NCI-H1930 (cell line): ENCODE data around the gene SEC63.
A peak's percentile ranks its signal among the peaks of the same experiment; 100 is the strongest.
"Not testable (repeated sequence)": the region's sequence is repeated elsewhere in the genome, so short reads cannot be mapped to it uniquely, and the experiment has no call there.

Experiments used
- DNase-seq, 2 experiments: peaks; one replicate each; lab custom pipeline; 2025; lab: John Stamatoyannopoulos, UW

SEC63 gene

DNA sequence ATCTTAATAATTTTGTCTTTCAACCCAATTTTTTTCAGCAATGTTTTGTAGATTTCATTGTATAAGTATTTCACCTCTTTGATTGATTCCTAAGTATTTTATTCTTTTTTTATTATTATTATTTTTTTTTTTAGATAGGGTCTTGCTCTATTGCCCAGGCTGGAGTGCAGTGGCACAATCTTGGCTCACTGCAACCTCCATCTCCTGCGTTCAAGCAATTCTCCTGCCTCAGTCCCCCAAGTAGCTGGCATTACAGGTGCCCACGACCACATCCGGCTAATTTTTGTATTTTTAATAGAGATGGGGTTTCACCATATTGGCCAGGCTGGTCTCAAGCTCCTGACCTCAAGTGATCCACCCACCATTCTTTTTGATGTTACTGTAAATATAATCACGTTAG lies 97.0 kb downstream of the SEC63 start:
- DNase-seq, result not testable (repeated sequence)

DNA sequence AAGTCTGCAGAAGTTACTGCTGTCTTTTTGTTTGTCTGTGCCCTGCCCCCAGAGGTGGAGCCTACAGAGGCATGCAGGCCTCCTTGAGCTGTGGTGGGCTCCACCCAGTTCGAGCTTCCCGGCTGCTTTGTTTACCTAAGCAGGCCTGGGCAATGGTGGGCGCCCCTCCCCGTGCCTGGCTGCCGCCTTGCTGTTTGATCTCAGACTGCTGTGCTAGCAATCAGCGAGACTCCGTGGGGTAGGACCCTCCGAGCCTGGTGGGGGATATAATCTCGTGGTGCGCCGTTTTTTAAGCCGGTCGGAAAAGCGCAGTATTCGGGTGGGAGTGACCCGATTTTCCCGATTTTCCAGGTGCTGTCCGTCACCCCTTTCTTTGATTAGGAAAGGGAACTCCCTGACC lies 97.9 kb downstream of the SEC63 start:
- not testable (repeated sequence) for DNase-seq

DNA sequence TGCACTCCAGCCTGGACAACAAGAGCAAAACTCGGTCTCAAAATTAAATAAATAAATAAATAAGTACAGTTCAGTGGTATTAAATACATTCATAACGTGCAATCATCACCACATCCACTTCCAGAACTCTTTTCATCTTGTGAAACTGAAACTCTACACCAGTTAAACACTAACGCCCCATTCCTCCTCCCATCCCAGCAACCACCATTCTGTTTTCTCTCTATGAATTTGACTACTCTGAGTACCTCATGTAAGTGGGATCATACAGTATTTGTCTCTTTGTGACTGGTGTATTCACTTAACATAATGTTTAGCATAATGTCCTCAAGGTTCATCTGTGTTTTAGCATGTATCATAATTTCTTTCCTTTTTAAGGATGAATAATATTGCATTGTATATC lies 104.8 kb downstream of the SEC63 start:
- DNase-seq, result no peak

DNA sequence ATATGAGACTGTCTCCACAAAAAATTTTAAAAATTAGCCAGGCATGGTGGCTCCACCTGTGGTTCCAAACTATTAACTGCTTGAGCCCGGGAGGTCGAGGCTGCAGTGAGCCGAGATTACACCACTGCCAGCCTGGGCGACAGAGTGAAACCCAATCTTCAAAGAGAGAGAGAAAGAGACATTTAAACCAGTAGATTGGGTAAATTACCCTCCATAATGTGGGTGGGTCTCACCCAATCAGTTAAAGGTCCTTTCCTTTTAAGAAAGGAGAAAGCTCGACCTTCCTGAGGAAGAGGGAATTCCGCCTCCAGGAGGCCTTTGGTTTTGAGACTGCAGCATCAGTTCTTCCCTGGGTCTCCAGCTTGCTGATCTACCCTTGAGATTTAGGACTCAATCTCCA lies 108.7 kb downstream of the SEC63 start:
- DNase-seq, result no peak

DNA sequence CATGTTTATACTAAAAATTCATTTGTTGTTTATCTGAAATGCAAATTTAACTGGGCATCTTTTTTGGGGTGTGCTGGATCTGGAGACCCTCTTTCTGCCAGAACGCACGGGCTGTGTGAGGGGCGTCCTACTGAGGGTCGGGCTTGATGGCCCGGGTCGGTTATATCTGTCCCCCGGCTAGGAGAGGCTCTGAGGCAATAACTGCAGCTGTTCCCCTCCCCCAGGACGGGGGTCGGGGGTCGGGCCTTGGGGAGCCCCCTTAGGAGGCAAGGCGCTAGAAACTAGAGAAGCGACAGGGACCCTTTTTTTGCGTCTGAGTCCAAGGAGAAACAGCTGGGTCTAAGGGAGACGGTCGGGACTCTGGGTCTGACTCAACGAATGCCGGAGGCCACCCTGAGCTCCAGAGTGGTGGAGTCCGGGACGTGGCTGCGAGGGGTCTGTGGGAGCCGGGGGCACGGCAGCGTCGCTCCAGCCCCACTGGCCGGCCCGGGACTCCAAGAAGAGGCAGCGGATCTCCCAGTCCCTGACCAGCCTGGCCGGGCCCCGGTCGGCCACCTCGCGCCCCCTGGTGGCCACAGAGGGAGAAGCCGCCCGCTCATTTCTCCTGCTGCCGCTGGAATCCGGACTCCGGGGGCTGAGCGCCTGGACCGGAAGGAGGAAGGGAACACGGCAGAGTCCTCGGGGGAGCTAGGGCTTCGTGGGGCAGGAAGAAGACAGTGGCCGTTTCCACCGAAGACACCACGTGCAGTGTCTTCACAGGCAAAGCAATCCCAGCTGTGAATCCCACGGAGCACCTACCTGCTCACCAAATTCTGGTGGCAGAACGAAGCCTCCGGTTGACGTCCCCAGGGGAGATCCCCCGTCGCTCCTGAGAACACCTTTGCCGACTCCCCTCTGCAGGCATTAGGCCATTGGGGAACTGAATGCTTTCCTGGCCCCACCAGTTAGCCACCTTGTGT lies 109.9 kb downstream of the SEC63 start:
- peak; percentile 74 to 75 for DNase-seq

DNA sequence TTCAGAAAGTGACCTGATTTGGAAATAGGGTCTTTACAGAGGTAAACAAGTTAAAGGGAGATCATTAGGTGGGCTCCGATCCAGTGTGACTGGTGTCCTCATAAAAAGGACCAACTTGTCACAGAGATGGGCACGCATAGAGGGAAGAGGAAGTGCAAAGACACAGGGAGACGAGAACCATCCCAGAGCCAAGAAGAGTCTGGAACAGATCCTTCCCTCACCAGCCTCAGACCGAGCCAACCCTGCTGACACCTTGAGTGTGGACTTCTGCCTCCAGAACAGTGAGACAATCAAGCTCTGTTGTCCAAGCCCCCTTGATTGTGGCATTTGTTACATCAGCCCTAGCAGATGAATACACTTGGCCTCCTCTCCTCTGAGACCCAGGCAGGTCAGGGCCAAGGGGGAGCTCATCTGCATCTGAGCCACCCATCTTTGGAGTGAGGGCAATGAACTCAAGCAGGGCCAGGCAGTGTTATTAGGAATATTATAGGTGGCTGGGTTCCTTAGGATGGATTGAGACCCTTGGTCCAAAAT lies 111.7 kb downstream of the SEC63 start:
- DNase-seq, result no peak

DNA sequence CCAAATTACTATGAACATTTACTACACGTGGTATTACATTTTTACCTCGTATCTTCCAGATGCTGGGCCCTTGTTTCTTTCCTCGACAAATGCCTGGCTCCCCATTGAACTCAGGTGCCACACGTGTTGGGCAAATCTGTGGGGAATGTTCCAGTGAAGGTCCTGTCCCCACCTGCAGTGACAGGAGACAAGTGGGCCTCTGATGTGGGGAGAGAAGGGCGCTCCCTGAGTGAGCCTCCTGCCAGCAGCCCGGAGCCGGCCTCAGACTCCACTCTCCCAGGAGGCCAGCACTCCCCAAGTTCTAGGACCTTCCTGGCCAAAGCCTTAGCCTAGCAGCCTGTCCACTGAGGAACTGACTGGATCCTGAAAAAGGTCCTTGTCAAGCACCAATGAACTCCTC lies 112.2 kb downstream of the SEC63 start:
- no peak for DNase-seq

DNA sequence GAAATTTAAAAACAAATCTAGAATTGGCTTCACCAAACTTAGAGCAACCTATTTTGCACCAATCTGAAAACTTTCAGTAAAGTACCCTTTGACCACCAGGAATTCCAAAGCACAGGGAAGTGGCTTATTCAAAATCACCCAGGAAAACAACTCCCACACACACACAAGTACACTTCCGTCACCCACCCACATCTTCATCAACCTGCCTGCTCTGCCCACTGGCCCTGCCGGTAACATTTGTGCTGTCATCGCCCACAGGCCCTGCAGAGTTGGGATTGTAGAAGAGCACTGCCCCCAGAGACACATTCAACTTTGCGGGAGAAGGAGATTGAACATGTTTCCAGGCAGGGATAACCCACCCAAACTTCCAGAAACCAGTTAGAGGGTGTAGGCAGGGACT lies 114.6 kb downstream of the SEC63 start:
- no peak for DNase-seq

DNA sequence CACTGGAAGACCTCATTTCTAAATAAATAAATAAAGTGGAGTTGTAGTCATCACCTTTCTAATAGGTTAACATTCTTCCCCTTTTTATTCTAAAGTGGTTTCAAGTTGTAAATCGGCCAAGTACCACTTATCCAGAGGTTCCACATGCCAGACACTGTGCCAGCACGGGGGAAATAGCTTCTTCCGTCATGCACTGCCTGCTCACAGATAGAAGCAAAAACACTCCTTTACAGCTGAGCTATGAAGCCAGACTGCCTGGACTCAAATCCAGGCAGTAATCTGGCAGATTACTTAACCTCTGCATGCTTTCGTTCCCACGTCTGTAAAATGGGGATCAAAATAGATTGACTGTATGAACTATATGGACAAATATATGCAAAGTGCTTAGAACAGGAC lies 116.7 kb downstream of the SEC63 start:
- no peak for DNase-seq

DNA sequence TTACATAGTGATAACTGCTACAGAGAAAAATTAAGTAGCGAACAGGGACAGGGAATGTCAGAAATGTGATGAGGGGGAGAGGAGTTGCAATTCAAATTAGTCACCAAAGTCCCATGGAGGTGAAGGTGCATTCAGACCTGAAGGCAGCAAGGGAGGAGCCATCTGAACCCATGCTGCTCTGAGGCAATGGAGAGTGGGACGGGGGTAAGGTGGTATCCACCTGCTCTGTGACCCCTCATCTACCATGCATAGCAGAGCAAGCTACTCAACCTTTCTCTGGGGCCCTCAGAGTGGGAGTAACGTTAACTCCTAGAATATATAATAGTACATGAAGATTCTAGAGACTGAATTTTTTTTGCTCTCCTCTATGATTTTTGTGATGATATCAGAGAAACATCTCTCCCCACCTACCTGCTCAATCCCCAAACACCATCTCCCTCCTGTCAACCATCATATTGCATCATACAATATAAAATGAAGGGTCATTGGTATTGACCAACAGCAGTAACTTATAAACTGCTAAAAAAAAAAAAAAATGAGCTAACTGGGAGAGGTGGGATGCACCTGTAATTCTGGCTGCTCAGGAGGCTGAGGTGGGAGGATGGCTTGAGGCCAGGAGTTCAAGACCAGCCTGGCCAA lies 117.3 kb downstream of the SEC63 start:
- DNase-seq, result no peak

DNA sequence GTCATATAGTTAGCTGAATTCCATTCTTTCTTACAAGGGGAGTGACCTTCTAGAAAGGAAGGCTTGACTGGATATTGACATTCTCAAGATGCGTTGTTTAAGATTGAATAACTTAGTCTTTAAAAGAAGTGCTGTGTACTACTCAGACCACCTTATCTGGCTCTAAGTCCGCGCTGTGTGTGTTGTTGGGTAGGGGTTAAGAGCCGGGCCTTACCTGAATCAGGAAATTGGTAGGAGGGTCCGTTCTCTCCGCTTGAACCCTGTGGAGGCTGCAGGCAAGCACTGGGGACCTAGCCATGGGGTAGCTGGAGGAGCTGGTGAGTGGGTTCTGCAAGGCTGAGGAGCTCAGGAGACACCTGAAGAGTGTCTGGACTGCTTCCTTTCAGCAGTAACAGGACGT lies 124.9 kb downstream of the SEC63 start:
- DNase-seq, result no peak

DNA sequence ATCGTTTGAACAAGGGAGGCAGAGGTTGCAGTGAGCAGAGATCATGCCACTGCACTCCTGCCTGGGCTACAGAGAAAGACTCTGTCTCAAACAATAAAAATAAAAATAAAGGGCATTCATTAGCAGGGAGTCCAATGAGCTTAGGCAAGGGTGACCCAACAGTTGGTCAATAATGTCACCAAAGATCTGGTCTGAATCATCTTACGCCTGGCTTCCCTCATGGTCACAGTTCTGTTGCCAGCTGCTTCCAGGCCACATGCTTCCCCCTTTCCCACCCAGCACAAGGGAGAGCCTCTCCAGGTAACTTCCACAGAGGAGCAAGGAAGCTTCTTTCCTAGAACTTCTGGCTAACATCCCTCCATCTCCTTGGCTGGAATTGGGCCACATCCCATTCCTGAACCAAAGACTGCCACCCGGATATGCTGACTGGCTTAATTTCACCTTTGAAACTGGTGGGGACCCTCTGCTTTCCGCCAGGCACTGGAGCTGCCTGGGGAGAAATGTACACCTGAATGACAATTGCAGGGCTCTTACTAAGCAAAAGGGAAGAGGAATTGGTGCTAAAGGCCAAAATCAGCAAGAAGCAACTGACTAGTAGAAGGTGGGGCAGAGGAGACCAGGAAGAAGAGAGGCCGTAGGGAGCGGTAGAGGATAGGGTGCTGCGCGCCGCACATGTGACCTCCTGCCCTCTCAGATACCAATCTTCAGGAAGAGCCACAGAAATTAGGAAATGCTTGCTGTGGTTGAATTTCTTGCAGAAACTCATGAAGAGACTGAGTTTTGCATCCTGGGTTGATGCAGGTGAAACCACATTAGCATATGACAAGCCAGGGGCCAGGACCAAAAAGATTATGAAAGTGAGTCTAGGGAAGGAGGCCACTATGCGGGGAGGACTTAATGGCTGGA lies 125.6 kb downstream of the SEC63 start:
- DNase-seq, result no peak

DNA sequence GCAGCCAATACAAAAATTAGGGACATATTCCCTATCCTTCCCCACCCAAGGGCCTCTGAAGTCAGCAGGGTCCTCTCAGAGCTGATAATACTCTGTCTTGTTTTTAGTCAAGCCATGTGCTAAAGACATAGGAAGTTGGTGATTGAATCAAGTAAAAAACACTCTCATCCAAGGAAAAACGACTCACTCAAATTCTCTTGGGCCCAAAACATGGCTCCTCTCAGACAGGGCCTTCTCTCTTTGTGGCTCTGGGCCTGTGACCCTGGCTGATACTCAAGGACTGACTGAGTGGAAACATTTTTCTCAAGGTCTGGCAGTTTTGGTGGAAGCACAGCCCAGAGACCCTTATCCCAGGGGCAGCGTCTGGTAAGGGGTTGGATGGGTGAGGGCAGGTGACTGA lies 127.9 kb downstream of the SEC63 start:
- no peak for DNase-seq

DNA sequence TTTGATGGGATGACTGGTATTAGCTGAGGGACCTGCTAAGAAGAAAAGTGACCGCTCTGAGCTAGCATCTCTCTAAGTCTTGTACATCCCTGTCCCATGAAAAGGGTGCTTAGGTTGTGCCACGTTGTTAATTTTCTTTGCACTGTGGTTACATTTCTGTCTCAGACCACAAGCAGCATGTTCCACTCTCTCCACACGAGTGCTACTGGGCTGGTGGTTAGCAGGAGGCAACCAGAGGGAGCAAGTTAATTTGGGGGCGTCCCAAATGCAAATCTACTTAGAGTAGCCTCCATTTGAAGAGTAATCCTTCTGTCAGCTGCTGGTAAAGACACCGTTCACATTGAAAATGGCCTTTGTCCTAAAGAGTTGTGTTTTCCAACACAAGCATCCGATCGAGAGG lies 130.5 kb downstream of the SEC63 start:
- no peak for DNase-seq

DNA sequence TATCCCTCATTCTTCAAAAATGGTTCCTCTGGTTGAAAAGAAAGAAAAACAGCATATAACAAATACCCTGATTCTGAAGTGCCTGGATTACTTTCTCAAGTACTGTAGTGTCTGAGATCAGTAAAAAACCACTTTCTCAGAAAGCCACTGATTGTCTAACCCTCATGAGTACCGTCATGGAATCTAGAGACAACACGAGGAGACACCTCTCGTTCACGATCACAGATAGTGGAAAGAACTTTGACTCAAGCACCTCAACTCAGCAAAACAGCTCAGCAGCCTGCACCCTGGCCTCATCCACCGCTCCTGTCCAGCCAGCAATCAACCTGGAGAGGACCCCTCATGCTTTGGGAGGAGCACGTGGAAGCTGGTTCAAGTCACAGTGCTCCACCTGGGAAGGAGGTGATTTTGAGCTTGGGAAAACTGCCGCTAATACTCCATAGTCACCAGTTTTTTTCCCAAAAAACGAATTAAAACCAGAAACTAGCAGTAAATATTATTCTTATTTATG lies 134.9 kb downstream of the SEC63 start:
- DNase-seq, result no peak

DNA sequence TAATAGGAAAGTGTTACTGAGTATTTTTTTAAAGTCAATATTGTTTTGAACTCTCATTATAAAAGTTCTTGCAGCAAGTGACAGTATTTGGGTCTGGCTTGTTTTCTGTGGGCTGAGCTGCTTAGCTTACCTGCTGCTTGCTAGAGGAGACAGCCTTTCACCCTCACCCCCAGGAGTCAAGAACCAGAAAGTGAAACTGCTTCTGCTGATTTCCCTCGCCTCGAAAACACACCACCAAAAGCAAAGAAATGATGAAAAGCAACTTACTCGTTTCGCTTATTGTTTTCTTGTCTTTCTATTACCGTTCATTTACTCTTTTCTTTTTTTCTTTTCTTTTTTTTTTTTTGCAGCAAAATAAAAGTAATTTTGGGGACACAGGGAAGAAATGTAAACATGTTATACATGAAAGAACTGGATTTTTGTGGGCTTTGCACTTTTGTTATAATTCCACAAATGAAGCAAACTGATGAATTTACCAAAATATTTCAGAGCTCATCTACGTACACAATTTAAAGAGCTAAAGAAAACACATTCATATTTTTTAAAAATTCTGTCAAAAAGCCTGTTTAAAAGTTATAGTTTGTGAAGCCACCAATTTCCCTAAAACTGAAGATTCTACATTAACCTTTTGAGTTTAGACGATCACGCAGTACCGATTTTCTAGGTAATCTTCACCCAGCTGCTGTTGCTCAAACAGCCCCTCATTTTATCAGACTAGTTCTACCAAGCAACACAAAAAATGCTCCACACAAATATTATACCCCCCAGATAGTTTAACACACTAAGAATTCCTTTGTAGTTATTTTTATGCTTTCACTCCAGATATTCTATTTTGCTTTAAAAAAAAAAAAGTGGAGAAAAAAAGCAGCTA lies 135.6 kb downstream of the SEC63 start:
- no peak for DNase-seq

DNA sequence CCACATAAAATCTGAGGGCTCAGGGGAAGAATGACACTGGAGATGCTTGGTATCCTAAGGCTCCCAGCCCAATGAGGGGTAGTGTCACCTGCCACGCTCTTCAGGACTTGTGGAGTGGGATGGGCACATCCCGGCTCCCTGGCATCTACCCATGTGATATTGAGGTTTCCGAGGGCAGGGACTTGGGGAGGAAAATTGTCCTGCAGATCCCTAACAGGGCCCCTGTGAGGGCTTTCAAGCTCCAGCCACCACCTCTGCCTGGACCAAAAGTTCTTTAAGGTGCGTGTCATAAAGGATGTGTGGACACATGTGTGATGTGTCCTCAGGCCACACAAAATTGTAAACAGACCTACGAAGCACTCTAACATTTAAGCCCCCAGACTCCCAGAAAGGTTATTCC lies 136.4 kb downstream of the SEC63 start:
- no peak for DNase-seq

DNA sequence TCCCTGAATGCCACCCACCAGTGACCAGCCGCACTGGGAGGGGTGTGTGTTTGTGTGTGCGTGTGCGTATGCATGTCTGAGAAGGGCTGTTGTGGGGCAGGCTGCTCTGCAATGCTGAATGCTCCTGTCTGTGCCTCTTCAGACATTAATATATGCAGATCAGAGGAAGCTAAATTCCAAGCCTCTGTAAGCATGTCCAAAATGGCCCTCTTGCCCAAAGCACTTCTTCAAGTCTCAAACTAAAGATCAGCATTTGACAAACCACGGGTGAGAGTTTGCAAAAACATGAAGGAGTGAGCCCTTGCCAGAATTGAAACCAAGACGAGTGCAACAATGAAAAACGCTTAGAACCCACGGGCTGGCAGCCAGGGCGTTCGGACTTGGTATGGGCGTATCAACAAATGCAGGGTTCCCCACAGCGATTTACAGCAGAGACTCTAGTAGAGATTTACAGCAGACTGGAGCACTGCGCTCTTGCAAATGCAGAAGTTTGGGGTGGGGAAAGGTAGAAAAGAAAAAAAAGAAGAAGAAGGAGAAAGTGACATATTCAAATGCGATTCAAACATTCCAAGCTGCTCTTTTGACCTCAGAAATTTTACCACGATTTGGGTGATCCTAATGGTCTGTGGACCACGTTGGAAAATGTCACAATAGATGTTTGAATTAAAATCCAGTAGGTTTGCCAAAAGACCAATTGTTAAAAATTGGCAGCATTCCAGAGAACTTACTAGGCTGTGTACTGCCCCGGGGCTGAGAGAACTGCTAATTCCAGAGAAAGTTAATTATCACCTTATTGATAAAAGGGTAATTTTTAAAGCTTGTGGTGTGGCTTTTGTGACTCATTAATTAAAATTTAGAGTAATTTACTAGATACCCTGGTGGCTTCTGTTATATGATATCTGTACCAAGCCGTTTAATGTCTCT lies 137.4 kb downstream of the SEC63 start:
- DNase-seq, result no peak

DNA sequence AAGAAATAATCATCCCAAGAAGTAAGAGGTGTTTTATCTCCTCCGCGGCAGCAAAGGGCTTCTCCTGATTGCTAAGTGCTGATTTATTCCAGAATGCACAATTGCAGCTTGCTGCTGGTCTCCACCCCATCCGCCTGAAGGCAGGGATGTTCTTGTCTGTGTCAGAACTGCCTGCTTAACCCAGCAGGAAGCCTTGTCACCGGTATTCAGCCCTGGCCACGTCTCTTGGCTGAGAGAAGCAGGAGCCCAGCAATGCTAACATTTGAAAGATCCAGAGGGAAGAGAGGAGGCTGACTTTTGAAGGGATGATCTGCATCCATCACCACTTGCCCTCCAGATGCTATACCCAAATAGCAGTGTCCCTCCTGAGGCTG lies 138.1 kb downstream of the SEC63 start:
- no peak for DNase-seq

DNA sequence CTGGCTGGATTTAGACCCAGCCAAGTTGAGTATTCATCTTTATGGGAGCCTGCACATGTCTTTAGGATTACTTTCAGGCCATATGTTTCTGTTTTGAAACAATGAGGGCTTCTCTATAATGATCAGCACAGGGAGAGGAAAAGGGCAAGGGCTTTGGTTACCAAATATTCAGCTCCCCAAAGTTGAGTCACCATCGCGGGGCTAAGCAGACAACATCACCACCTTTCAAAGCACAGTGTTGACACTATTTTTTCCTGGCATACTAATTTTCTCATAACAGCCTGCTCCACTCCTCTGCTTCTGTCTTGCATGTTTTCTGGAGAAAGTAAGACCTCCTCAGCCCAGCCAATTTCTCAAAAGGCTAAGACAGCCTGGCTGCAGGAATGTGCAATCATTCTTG lies 138.8 kb downstream of the SEC63 start:
- DNase-seq, result no peak
